NCI-H2227 treated with DMSO at 0.1 percent for 48 hours (cell line): ENCODE results near the gene BACH2.
"Not testable (repeated sequence)": the region's sequence is repeated elsewhere in the genome, so short reads cannot be mapped to it uniquely, and the experiment has no call there.

Experiments used
- DNase-seq: peaks from one replicate; lab custom pipeline; 2025; lab: John Stamatoyannopoulos, UW

The BACH2 gene

DNA sequence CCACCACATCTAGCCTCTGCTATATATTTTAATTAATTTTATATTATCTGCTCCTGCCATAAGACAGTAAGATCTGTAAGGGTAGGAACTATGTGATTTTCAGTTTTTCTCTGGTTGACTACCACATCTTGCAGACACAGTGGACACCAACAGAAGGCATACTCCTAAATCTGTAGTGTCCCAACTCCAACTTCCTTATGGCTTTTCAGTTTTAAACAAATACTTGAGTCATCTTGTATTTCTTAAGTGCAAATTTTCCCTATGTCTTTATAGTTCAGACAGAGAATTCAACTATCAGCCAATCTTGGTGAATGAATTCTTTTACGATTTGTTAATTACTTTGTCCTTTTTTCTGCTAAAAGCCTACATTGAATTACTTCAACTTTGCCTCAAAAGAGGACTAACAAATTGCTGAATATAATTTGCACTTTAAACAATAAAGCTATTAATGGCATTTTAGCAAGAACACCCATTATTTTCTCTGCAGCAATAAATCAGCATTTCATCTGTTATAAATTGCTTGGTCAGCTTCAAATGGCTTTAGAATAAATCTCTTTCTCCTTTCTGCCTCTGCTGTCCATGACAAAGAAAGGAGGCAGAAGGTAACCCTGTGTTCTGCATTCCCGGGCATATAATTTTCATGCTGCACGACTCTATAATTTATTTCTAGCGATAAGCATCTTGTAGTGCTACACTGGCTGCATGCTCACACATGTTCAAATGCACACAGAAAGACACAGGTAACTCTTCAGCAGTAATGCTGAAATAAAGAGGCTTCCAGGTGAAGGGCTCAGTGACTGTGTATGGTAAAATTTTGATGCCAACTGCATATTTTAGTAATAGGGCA is 144.8 kb downstream of the BACH2 start:
- peak; percentile 84 for DNase-seq

- DNase-seq: no peak
Observed at GRCh38 chr6:90149280-90149679, 147.4 kb downstream of the BACH2 start.

GRCh38 chr6:90148867-90149266 is 147.8 kb downstream of the BACH2 start:
- no peak for DNase-seq

DNA sequence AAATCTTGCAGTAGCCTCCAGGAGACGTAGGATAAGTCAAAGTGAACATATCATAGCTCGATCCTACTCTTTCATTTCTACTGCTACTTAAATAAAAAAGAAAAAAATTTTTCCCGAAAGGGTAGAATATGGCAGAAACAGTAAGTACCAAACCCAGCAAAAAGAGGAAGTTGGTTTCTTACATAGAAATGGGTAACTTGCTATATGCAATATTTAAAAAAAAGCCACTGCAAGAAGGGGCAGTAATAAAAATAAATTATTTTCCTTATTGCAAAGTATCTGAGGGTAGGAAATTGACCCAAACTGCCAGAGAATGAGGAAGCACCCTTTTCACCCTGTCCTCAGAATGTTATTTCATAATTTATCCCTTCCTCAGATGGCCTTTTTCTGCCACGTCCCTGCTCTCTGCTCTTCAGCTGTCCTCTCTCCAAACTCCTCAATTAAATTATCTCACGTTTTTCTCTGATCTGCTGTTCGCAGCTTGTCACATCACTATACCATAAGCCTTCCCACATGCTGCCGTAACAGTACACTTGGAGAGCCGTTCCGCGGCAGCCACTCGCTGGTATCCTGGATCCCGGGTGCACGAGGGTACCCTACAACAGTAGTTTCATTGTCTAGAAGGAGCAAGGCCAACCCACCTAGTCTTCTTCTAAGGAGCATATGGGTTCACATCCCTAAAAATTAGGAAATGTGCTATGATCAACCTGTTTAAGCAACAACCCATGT is 149.6 kb downstream of the BACH2 start:
- peak; percentile 25 for DNase-seq

DNA sequence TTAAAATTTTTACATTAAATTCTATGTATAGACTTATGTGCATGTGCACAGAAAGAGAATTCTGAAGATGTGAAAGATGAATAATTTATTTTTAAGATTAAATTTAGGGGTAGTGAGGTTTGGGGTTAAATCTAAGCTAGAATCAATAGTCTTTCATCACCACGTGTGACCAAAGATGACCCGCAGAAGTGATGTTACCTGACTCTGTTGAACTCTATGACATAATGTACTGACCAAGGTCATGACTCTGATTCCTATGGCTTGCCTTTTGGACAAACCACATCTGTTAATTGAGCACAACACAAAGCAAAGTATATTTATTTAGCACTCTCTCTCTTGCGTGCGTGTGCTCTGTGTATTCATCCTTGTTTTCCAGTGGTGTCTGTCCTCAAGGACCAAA is 150.6 kb downstream of the BACH2 start:
- DNase-seq: no peak

GRCh38 chr6:90144928-90145555 is 151.6 kb downstream of the BACH2 start:
- DNase-seq: no peak

DNA sequence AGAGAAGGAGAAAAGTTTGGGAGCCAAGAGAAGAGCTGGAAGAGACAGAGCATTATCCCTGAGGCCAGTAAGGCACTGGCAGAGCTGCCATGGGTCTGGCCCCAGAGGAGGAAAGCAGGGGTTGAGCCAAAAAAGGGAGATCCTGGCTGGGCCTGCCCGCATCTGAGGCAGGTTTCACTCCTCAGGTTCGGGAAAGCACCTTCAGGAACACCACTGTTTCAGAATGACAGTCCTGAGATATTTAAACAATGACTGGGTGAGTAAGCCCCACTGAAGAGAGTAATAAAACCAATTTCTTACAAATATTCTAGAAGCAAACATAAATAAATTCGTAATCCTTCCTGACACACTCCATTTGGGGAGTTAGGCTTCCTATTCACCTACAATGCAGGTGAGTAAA is 152.2 kb downstream of the BACH2 start:
- DNase-seq: no peak

- DNase-seq: no peak
Observed at GRCh38 chr6:90140683-90141082, 156.0 kb downstream of the BACH2 start.

DNA sequence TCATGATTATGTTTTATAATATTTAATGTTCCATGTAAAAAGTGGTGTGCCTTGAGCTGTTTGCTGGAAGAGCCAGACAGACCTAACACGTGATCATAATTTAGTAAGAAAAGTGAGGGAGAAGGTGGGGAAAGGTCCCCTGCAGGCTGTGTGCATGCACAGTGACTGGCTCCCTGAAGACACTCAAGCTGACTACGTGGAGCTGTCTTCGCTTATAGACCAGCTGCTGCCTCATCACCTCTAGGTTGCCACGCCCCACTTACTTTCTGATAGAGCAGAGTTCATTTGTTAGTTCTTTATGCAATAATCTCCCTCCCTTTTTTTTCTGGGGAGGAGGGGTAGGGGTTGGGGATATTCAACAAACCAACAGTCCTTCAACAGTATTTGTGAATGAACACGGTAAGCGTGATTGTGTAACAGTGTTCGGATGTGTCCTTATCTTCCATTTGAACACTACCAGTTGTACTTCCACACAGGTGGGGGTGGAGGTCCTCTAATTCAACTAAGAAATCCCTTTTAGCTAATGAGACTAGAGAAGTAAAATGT is 157.3 kb downstream of the BACH2 start:
- no peak for DNase-seq

- no peak for DNase-seq
Observed at GRCh38 chr6:90136837-90137568, 159.6 kb downstream of the BACH2 start.

DNA sequence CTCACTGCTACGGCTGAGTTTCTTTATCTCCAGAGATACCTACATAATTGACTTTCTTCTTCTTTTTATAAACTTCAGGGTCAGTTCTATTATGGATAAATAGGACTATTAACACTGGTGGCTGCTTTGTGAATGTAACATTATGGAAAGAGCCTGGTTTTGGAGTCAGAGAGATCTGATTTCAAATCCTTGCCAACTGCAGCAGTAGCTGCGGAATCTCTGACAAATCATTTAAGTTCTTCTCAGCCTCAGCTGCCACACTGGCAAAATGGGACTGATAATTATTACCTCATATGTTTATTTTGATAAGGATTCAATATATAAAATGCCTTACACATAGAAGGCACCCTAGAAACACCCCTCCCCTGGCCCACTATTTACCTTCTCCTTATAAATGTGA is 160.5 kb downstream of the BACH2 start:
- no peak for DNase-seq

DNA sequence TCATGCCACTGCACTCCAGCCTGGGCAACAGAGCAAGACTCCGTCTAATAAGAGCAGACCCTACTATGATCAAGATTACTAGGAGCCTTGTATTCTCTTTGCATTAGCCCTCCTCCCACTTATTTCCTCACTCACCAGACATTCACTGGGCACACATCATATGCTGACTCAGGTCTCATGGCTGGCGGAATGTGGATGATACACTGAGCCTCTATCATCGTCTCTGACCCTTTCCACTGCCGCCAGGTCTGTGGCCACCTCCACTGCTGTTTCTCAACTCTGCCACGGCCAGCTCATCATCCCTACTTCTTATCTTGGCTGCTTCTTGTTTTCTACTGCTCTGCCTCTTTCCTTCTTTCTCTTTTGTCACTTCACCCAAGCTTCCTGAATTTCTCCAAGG is 161.0 kb downstream of the BACH2 start:
- DNase-seq: no peak

DNA sequence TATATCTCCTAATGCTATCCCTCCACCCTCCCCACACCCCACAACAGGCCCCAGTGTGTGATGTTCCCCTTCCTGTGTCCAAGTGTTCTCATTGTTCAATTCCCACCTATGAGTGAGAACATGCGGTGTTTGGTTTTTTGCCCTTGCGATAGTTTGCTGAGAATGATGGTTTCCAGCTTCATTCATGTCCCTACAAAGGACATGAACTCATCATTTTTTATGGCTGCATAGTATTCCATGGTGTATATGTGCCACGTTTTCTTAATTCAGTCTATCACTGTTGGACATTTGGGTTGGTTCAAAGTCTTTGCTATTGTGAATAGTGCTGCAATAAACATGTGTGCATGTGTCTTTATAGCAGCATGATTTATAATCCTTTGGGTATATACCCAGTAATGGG is 163.0 kb downstream of the BACH2 start:
- DNase-seq: not testable (repeated sequence)

DNA sequence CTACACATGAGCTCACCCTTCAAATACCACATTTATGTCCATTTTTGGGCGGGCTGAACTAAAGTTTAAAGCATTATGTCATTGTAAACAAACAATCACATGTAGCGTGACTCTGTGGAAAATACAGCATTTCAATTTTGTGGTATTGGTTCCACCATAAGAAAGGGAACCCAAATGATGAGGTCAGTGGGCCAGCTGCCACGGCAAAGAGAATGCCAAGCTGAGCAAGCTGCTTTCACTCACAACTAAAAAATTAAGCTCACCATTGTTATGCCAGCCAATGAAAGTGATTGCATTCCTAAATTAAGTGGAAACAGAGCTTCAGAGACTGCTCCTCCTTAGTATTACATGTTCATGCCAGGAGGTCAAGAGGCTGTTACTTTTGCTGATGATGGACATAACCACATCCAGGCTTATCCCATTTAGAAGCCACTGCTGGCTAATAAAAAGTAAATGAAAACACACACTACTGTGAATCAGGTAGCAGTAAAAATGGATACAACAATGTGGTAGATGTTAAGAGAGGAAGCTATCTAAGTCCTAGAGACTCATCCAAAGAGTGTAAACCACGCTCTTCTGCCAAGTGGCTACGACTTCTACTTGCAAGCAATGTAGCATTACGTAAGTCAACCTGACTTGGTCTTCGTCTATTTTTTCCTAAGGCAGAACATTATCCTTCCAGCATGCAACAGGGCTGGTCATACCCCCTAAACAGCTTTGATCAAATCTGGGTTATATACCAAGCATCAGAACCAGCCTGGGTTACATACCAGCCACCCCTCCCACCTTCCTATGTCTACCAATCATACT is 164.8 kb downstream of the BACH2 start:
- peak; percentile 46 for DNase-seq

DNA sequence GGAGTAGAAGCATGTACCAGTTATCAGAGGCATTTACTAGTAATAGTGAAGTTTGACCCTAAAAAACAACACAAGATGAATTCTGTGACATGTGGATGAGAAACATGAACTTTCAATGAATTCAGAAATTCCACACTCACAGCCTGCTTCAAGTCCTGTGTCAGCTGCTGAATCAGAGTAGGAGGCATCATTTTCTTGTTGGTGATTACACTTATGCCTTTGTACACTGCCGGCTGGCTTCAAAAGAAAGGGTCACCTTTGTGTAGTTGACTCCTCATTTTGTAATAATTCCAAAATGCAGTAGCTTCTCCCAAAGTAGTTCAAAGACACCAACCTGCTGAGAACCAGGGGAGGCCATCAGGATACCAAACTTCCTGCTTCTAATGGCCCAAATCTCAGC is 165.5 kb downstream of the BACH2 start:
- peak; percentile 64 for DNase-seq

GRCh38 chr6:90128687-90129086 is 168.0 kb downstream of the BACH2 start:
- DNase-seq: not testable (repeated sequence)

DNA sequence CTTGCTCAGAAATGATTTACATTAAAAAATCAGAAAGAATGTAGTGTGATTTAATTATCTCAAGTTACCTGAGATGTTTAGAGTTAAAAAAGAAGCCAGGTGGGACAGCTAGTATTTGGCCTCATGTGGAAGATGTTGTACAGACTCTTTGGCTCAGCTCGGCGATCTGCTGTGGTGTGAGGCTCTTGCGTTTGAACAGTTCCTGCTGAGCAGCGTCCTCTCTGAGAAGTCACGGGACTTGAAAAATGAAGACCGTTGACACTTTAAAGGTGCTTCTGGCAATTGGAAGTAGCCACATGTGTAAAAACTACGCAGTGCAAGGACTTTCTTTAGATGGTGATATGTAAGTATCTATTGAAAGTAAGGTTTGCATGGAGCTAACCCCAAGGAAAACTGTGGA is 169.0 kb downstream of the BACH2 start:
- DNase-seq: no peak

DNA sequence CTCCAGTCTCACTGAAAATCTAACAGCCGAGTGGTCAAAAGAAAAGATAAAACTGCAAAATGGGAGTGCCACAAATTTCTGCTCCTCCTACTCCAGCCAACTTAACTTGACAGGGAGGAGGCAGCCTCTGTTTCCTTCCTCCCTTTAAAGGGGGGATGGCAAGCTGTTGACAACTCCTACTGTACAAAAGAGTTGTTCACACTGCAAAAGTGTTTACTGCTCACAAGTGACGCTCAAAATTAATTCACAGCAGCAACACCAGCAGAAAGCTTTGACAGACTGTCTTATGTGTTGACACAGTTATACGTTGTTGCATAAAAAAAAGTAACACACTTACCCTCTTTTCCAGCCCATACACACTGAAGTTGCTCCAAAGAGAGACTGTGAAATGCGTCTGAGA is 169.8 kb downstream of the BACH2 start:
- no peak for DNase-seq

DNA sequence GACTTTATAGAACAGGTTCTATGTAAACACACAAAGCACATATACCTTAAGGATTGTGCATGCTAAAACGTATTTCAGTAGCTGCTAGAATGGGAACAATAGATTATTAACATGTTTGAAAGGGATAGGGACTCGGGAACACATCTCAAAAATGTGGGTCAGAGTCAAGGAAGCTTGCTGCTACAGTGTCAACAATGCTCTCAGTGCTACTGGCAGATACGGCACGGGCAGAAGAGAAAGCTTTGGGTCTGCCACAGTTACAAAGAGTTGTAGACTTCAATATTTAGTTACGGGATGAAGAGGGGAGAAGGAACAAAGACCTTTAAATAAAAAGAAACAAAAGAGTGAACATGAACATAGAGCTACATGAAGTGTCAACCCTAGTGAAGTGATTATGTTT is 170.5 kb downstream of the BACH2 start:
- DNase-seq: no peak

DNA sequence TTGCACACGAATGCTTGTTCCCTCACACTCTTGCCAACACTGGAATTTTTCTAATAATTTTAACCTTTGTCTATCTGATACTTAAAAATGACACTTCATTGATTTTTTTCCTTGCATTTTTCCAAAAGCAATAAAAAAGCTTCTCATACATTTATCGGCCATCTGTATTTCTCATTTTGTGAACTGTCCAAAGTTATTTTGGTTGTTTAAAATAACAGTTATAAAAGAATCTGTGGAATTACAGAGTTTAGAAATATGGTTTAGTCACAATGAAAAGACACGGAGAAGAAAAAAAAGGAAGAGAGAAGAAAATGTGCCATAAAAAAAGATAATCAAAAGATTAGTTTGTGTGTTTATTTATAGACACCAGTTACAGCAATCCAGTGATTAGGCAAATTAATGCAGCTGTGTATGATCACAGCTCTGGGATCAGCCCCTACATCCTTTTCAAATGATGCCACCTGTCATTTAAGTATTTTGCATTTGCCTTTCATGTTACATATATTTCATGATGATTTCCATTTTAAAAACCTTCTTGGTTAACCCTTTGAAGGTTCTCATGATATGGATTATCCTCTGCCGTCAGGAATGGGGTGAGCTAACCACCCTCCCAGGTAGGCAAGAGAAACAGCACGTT is 171.7 kb downstream of the BACH2 start:
- DNase-seq: no peak

DNA sequence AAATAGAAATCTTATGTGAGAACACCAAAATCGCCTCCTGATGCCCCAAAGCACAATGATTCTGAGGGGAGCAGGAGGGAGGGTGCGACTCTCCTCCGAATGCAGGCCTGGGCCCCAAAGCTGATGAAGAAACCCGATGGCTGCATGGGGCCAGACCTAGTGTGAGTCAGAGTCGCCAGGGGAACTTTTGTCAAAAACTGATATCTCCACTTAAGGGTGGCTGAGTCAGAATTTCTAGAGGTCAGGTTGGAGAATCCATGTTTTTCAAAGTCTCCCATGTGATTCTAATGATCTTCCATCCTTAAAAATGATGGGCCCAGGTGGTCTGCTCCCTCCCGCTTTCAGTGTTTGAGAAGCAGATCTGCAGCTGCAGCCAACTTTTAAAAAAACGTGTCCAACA is 172.8 kb downstream of the BACH2 start:
- no peak for DNase-seq
